Middle frontal gyrus (tissue), 1 donor: Measurements from ENCODE around the gene ITGB2.
A peak's percentile ranks its signal among the peaks of the same experiment; 100 is the strongest.
"Not testable (repeated sequence)": the region's sequence is repeated elsewhere in the genome, so short reads cannot be mapped to it uniquely, and the experiment has no call there.

Experiments
- DNase-seq: peaks from one replicate; pipeline ENCODE4 v3.0.0-alpha.2; 2015; ENCODE audit warnings: low spot score; ENCODE audit errors: extremely low spot score

ITGB2 gene

GRCh38 chr21:44886113-44887075, 34.3 kb downstream of the ITGB2 start:
- no peak for DNase-seq

GRCh38 chr21:44885615-44886014, 35.1 kb downstream of the ITGB2 start:
- no peak for DNase-seq

- DNase-seq: no peak
Observed at GRCh38 chr21:44884097-44884496, 36.6 kb downstream of the ITGB2 start.

- DNase-seq: no peak
Observed at GRCh38 chr21:44883250-44883649, 37.4 kb downstream of the ITGB2 start.

- DNase-seq: no peak
Observed at GRCh38 chr21:44881198-44881872, 39.4 kb downstream of the ITGB2 start.

- no peak for DNase-seq
Observed at GRCh38 chr21:44880405-44881197, 40.1 kb downstream of the ITGB2 start.

GRCh38 chr21:44879238-44879637, 41.5 kb downstream of the ITGB2 start:
- DNase-seq: not testable (repeated sequence)

- no peak for DNase-seq
Observed at GRCh38 chr21:44878053-44878982, 42.4 kb downstream of the ITGB2 start.

GRCh38 chr21:44876849-44877575, 43.7 kb downstream of the ITGB2 start:
- no peak for DNase-seq

GRCh38 chr21:44875316-44875700, 45.4 kb downstream of the ITGB2 start:
- no peak for DNase-seq

- no peak for DNase-seq
Observed at GRCh38 chr21:44874497-44875315, 46.0 kb downstream of the ITGB2 start.

- DNase-seq: no peak
Observed at GRCh38 chr21:44874240-44874496, 46.5 kb downstream of the ITGB2 start.

- DNase-seq: peak; percentile 97
Observed at GRCh38 chr21:44873356-44874239, 47.1 kb downstream of the ITGB2 start, which contains the start of gene PTTG1IP. Gene PTTG1IP (minus strand): TSS chr21:44873690. CDS start chr21:44873616, 74 bp downstream.

GRCh38 chr21:44872649-44873355, 47.9 kb downstream of the ITGB2 start:
- DNase-seq: no peak

- no peak for DNase-seq
Observed at GRCh38 chr21:44872323-44872648, 48.4 kb downstream of the ITGB2 start.

- DNase-seq: no peak
Observed at GRCh38 chr21:44871576-44872269, 49.0 kb downstream of the ITGB2 start.
